ENCODE data around the gene MYO16.

The MYO16 gene

DNA sequence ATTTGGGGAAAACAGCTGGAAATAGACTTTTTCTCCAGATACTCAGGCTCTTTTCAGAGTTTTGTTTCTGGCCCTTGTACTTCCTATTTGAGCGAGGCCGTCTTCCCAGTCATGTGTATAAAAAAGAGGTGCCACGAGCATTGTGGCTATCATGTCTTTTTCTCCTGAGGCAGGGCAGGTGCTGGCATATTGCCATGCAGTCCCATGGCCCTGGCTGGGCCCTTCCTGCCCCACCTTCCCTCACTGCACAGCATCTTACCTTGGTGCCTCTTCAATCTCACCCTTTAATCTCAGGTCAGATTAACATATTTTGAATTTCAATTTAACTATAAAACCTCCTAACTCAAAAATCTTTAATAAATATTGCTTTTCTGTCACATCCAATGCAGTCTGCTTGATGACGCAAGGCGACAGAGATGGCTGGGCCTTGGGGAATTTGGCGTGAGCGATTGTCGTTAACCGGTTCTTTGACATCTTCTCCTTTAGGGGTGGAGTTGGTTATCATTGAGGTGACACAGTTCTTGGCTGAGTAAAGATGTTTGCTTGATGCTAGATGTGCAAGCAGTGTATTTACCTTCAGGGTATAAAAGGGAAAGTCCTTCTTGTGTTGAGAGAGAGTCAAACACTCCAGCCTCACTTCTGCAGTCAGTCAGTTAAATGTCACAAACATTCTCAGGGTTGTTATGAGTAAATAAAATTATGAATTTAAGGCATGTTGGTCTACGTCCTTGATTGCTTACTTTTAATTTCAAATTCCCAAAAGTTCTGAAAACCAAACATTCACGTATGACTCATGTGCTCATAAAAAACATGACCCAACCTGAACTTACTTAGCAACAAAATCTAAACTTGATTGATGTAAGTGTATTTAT is 289.9 kb downstream of the MYO16 start:
- Histone ChIP-seq H3K4me1 (ENCODE audit: control insufficient read depth, low read length) (0 out of 2 replicates have a peak, but pooled peaks cover 3% of the 10 kb centered on the region), H3K36me3 (ENCODE audit: control insufficient read depth, low read length) (no peaks in the 10 kb centered on the region), H3K9me2 (replicated peaks; ENCODE audit: control insufficient read depth, low read length) (no peaks in the 10 kb centered on the region), H3K9me3 (ENCODE audit: control insufficient read depth, insufficient read depth, low read length) (no peaks in the 10 kb centered on the region), H4K20me1 (ENCODE audit: control insufficient read depth, insufficient read depth, low read depth, low read length) (no peaks in the 10 kb centered on the region), H3K27ac (ENCODE audit: low read depth, low read length) (no peak overlapping the region), H3K4me3 (ENCODE audit: low read length) (no peak overlapping the region), H3K27me3 (ENCODE audit: control insufficient read depth, low read length) (0 out of 2 replicates have a peak, but pooled peaks cover 2% of the 10 kb centered on the region), H3F3A (ENCODE audit: control insufficient read depth, insufficient read depth) (no peaks in the 10 kb centered on the region), H3K79me2 (ENCODE audit: control insufficient read depth, low read length) (no peaks in the 10 kb centered on the region), H3K4me2 (ENCODE audit: low read length) (no peak overlapping the region)
- TF ChIP-seq EZH2phosphoT487 (IDR thresholded peaks at IDR 0.05; ENCODE audit: borderline replicate concordance, low read length) = no peak
- TF ChIP-seq, protein P1, sequence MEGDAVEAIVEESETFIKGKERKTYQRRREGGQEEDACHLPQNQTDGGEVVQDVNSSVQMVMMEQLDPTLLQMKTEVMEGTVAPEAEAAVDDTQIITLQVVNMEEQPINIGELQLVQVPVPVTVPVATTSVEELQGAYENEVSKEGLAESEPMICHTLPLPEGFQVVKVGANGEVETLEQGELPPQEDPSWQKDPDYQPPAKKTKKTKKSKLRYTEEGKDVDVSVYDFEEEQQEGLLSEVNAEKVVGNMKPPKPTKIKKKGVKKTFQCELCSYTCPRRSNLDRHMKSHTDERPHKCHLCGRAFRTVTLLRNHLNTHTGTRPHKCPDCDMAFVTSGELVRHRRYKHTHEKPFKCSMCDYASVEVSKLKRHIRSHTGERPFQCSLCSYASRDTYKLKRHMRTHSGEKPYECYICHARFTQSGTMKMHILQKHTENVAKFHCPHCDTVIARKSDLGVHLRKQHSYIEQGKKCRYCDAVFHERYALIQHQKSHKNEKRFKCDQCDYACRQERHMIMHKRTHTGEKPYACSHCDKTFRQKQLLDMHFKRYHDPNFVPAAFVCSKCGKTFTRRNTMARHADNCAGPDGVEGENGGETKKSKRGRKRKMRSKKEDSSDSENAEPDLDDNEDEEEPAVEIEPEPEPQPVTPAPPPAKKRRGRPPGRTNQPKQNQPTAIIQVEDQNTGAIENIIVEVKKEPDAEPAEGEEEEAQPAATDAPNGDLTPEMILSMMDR (IDR thresholded peaks at IDR 0.05; ENCODE audit: low read depth, low read length, poor library complexity, severe bottlenecking) = no peak

- H3K27ac ChIP-seq (ENCODE audit: low read depth, low read length) = no peak overlapping the region
- H3K27me3 ChIP-seq (ENCODE audit: control insufficient read depth, low read length) = 0 out of 2 replicates have a peak, but pooled peaks cover 2% of the 10 kb centered on the region
- no peaks in the 10 kb centered on the region for H3F3A ChIP-seq (ENCODE audit: control insufficient read depth, insufficient read depth)
- no peaks in the 10 kb centered on the region for H4K20me1 ChIP-seq (ENCODE audit: control insufficient read depth, insufficient read depth, low read depth, low read length)
- H3K9me2 ChIP-seq (replicated peaks; ENCODE audit: control insufficient read depth, low read length) = no peaks in the 10 kb centered on the region
- H3K79me2 ChIP-seq (ENCODE audit: control insufficient read depth, low read length) = no peaks in the 10 kb centered on the region
- TF ChIP-seq, protein P1 (IDR thresholded peaks at IDR 0.05; ENCODE audit: low read depth, low read length, poor library complexity, severe bottlenecking) = no peak
- no peak for TF ChIP-seq EZH2phosphoT487 (IDR thresholded peaks at IDR 0.05; ENCODE audit: borderline replicate concordance, low read length)
- H3K4me2 ChIP-seq (ENCODE audit: low read length) = no peak overlapping the region
- no peak overlapping the region for H3K4me3 ChIP-seq (ENCODE audit: low read length)
- H3K4me1 ChIP-seq (ENCODE audit: control insufficient read depth, low read length) = 0 out of 2 replicates have a peak, but pooled peaks cover 3% of the 10 kb centered on the region
- no peaks in the 10 kb centered on the region for H3K9me3 ChIP-seq (ENCODE audit: control insufficient read depth, insufficient read depth, low read length)
- H3K36me3 ChIP-seq (ENCODE audit: control insufficient read depth, low read length) = no peaks in the 10 kb centered on the region
These were observed 290.7 kb downstream of the MYO16 start for GRCh38 chr13:108920137-108920536.

- no peaks in the 10 kb centered on the region for H3F3A ChIP-seq (ENCODE audit: control insufficient read depth, insufficient read depth)
- H3K27ac ChIP-seq (ENCODE audit: low read depth, low read length) = no peak overlapping the region
- no peaks in the 10 kb centered on the region for H3K4me1 ChIP-seq (ENCODE audit: control insufficient read depth, low read length)
- H4K20me1 ChIP-seq (ENCODE audit: control insufficient read depth, insufficient read depth, low read depth, low read length) = no peaks in the 10 kb centered on the region
- H3K4me2 ChIP-seq (ENCODE audit: low read length) = no peak overlapping the region
- TF ChIP-seq EZH2phosphoT487 (IDR thresholded peaks at IDR 0.05; ENCODE audit: borderline replicate concordance, low read length) = no peak
- TF ChIP-seq, protein P1 (IDR thresholded peaks at IDR 0.05; ENCODE audit: low read depth, low read length, poor library complexity, severe bottlenecking) = no peak
- H3K9me3 ChIP-seq (ENCODE audit: control insufficient read depth, insufficient read depth, low read length) = no peaks in the 10 kb centered on the region
- H3K4me3 ChIP-seq (ENCODE audit: low read length) = no peak overlapping the region
- H3K79me2 ChIP-seq (ENCODE audit: control insufficient read depth, low read length) = no peaks in the 10 kb centered on the region
- H3K36me3 ChIP-seq (ENCODE audit: control insufficient read depth, low read length) = no peaks in the 10 kb centered on the region
- no peaks in the 10 kb centered on the region for H3K9me2 ChIP-seq (replicated peaks; ENCODE audit: control insufficient read depth, low read length)
- no peaks in the 10 kb centered on the region for H3K27me3 ChIP-seq (ENCODE audit: control insufficient read depth, low read length)
These were observed 291.8 kb downstream of the MYO16 start for GRCh38 chr13:108921238-108921637.
